Measurements from ENCODE around the gene PTTG1IP. TPM values are rescaled to one million over a fixed set of nuclear protein-coding genes. Genes with fewer than 3 reads are reported as not detected.

Gene PTTG1IP
- total RNA-seq, 1 experiment from 2014 or later: 408 TPM

GRCh38 chr21:44831227-44831860 lies 42.1 kb downstream of the PTTG1IP start:
- no peak for DNase-seq (ENCODE audit: low read depth)

GRCh38 chr21:44829507-44830092 lies 43.9 kb downstream of the PTTG1IP start:
- no peak for DNase-seq (ENCODE audit: low read depth)

- no peak for DNase-seq (ENCODE audit: low read depth)
Observed at GRCh38 chr21:44828362-44829056, 45.0 kb downstream of the PTTG1IP start.

DNA sequence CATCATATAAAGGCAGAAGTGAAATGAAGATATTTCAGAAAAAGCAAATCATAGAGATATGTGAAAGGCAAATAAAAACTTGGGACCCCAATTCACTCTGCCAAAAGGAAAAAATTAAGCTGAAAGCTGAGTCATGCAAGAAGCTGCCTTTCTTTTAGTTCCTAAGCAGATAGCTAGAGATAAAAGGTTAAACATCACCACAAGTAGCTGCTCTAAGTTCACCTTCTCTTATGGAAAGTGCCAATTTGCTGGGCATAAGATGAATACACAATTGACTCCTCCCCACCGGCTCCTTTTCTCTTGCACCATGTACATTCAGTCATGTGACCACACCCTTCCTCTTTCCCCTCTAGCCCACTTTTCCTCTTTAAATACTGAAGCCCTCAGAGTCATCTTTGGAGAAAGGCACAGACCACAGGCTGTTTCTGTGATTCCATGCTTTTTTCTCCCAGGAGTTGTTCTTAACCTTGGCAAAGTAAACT lies 50.3 kb downstream of the PTTG1IP start:
- DNase-seq (ENCODE audit: low read depth): no peak

DNA sequence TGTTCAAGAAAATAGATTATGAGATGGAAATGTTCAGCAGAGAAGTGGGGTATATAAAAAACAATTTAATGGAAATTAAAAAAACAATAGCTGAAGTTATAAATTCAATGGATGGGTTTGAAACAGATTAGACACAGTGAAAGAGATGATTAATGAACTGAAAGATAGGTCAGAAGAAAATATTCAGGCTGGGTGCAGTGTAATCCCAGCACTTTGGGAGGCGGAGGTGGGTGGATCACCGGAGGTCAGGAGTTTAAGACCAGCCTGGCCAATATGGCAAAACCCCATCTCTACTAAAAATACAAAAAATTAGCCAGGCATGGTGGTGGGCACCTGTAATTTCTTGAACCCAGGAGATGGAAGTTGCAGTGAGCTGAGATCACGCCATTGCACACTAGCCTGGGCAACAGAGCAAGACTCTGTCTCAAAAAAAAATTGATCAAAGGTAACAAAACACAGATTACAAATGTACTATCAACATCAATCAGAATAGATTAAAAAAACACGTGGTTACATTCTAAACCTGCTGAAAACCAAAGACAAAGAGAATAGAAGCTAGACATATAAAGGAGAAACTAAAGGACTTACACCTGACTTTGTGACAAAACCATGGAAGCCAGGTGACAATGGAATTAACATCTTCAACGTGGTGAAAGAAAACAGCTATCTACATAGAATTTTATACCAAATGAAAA lies 50.9 kb downstream of the PTTG1IP start:
- no peak for DNase-seq (ENCODE audit: low read depth)

- DNase-seq (ENCODE audit: low read depth): no peak
Observed at GRCh38 chr21:44820851-44821250, 52.6 kb downstream of the PTTG1IP start.

- DNase-seq (ENCODE audit: low read depth): no peak
Observed at GRCh38 chr21:44819283-44820243, 53.9 kb downstream of the PTTG1IP start.

- no peak for DNase-seq (ENCODE audit: low read depth)
Observed at GRCh38 chr21:44818640-44819011, 54.9 kb downstream of the PTTG1IP start.

- peak; percentile 69 for DNase-seq (ENCODE audit: low read depth)
Observed at GRCh38 chr21:44817914-44818639, 55.4 kb downstream of the PTTG1IP start, which contains the start of gene SUMO3. Gene SUMO3, minus strand, starts transcription at chr21:44818062. Its CDS starts 94 bp downstream, at chr21:44817968.

DNA sequence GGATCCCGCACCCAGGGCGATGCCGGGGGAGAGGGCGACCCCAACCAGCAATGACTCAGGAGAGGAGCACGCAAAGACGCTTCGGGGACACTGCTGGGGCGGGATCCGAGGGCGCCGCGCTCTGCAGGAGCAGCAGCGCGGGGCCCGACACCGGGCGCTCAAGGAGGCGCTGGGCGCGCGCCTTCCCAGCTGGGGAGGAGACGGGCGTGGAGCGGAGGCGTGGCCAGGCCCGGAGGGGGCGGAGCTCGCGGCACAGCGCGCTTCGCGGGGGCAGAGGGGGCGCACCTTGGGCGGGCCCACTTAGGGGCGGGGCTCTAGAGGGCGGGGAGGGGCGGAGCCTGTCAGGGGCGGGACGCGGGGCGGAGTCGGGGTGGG lies 56.0 kb downstream of the PTTG1IP start:
- peak; percentile 67 for DNase-seq (ENCODE audit: low read depth)

- DNase-seq (ENCODE audit: low read depth): no peak
Observed at GRCh38 chr21:44816761-44817505, 56.6 kb downstream of the PTTG1IP start.

- no peak for DNase-seq (ENCODE audit: low read depth)
Observed at GRCh38 chr21:44815852-44816628, 57.5 kb downstream of the PTTG1IP start.

DNA sequence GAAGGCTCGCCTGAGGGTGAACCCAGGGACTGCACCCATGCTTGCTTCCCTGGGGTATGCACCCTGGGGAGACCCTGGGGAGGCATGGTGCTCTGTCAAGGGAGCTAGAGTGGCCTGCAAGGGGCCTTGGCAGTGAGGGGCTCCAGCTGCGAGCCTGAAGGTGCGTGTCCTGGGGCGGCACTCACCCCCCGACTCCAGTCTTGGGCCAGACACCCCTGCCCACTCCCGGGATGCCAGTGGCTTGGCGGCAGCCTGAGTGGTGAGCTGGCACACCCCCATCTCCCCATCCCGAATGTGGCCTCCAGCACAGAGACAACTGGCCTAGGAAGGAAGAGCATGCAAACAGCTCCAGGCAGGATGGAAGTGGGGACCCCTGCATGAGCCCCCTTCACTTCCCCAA lies 58.3 kb downstream of the PTTG1IP start:
- no peak for DNase-seq (ENCODE audit: low read depth)

DNA sequence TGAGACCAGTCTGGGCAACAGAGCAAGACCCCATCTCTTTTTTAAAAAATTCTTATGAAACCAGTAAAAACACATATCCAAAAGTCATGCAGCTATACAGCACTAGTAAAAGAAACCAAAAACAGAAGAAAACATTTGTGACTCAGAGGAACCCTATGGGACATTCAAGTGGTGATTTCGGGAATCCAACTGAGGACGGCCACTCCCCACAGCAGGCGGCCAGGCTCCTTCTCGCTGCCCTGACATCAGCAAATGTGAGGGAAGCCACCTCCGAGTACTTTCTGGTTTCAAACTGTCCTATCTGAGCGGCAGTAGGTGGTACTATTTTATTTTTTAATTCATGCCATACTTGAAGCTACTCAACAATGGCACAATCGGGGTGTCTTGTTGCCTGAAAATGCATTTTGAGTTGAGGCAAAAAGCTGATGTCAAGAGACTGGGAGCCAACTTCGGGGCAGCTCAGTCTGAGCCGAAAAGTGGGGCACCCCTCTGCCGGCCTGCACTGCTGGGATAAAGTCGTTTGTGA lies 58.9 kb downstream of the PTTG1IP start:
- DNase-seq (ENCODE audit: low read depth): no peak

- DNase-seq (ENCODE audit: low read depth): no peak
Observed at GRCh38 chr21:44813727-44814126, 59.8 kb downstream of the PTTG1IP start.

DNA sequence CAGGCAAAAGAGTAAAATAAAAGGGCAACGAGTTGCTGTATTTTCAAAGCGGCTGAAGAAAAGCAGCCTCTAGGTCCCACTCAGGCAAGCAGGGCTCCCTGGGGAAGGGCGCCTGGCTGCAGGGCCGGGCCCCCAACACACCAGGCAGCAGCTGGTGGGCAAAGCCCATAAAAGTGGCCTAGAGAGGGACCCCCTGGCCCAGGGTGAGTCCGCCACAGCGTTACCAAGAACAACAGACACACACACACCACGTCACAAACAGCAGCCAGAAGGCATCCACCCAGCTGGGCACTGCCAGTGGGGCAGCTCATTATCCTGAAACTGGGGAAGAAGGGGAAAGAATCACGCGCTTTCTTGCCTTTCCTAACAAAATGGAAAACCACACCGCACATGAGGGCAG lies 60.3 kb downstream of the PTTG1IP start:
- no peak for DNase-seq (ENCODE audit: low read depth)

- no peak for DNase-seq (ENCODE audit: low read depth)
Observed at GRCh38 chr21:44812640-44813039, 60.9 kb downstream of the PTTG1IP start.

DNA sequence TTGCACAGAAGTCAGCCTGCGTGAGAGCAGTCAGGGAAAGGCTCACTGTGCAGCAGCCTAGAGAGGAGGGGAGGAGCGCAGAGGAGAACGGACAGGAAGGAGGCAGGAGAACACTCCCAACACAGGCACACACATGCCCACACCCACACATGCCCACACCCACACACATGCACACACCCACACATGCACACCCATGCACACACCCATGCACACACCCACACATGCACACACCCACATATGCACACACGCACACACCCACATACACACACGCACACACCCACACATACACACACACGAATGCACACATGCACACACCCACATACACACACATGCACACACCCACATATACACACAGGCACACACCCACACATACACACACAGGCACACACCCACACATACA lies 62.7 kb downstream of the PTTG1IP start:
- DNase-seq (ENCODE audit: low read depth): no peak
